Mammary epithelial cell (primary cell): Measurements from ENCODE around the gene PRRG4.

Experiments used
- EZH2 ChIP-seq: IDR thresholded peaks from 2 replicates; pipeline ENCODE4 v1.6.1; 2012; ENCODE audit warnings: low read length, inconsistent platforms, borderline replicate concordance
- TF ChIP-seq, protein P1 (sequence below), 2 donors: IDR thresholded peaks in 1 of 2; conservative IDR thresholded peaks in 1 of 2; 2 replicates each; pipeline ENCODE4 v1.5.1; 2011 to 2012; ENCODE audit warnings: inconsistent platforms in 2 of 2, low read length in 2 of 2, mild to moderate bottlenecking in 2 of 2, control low read depth in 1 of 2, low read depth in 1 of 2; ENCODE audit not compliant: insufficient read depth in 1 of 2; ENCODE audit errors: extremely low read depth in 1 of 2

DNA sequence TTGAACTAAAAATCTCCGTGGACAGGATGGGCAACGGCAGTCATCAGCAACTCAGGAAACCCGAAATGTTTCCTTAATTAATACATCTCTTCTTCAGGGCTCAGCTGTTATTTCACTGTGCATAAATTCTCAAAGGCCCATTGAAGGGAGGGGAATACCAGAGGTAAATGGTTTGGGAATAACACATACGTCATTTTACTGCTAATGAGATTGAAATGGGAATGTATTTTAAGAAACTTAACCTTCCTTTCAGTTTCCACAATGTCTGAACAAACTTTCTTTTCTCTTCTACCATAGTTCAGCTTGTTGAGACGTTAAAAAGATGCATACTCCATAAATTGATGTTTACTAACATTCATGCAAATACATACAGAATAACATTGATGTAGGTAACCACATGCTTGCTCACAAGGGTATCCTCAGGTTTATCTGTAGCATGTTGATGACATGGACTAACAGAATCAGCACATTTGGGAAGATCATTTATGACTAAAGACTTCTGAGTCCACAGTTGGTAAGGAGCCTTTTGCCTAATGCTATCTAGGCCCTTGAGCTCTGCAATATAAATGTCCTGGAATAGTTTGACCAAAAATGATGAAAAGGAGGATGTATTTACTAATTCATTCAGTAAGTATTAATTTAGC, 7.7 kb upstream of the PRRG4 start:
- TF ChIP-seq, protein P1, sequence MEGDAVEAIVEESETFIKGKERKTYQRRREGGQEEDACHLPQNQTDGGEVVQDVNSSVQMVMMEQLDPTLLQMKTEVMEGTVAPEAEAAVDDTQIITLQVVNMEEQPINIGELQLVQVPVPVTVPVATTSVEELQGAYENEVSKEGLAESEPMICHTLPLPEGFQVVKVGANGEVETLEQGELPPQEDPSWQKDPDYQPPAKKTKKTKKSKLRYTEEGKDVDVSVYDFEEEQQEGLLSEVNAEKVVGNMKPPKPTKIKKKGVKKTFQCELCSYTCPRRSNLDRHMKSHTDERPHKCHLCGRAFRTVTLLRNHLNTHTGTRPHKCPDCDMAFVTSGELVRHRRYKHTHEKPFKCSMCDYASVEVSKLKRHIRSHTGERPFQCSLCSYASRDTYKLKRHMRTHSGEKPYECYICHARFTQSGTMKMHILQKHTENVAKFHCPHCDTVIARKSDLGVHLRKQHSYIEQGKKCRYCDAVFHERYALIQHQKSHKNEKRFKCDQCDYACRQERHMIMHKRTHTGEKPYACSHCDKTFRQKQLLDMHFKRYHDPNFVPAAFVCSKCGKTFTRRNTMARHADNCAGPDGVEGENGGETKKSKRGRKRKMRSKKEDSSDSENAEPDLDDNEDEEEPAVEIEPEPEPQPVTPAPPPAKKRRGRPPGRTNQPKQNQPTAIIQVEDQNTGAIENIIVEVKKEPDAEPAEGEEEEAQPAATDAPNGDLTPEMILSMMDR (conservative IDR thresholded peaks at IDR 0.05 in 1 of 2, IDR thresholded peaks at IDR 0.05 in 1 of 2; ENCODE audit: extremely low read depth in 1 of 2, insufficient read depth in 1 of 2, low read depth in 1 of 2, low read length in 2 of 2), result no peak
- no peak for TF ChIP-seq EZH2
